ENCODE data around the gene MX2.

DNA sequence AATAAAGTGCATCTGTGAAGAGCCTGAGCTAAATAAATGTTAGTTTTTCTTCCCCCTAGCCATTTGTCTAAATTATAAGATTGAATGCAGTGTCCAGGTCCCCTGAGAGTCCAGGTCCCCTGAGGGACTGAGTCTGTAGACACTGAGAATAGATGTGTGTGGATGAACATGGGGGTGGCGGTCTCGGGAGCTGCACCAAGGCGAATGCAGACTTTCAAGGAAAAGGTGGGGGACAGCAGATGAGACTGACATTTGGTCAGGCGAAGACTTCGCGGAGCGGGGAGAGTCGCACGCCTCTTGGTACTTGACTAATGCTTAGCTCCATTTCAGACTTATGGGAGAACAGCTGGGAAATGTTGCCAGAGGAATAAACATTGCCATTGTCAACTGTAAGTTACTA, 17.7 kb upstream of the MX2 start:
- TF ChIP-seq POLR2A (IDR thresholded peaks at IDR 0.05; ENCODE audit: low read depth, low read length) (no peak), CHD1 (IDR thresholded peaks at IDR 0.05; ENCODE audit: low read depth, low read length) (no peak), POLR2AphosphoS5 (IDR thresholded peaks at IDR 0.05; ENCODE audit: low read length) (no peak), SRF (IDR thresholded peaks at IDR 0.05; ENCODE audit: low read depth in 2 of 2, low read length in 2 of 2) (no peak), SP1 (IDR thresholded peaks at IDR 0.05; ENCODE audit: low read depth, low read length) (no peak), RFX5 (IDR thresholded peaks at IDR 0.05; ENCODE audit: low read depth, low read length) (no peak), EZH2 (IDR thresholded peaks at IDR 0.05; ENCODE audit: borderline replicate concordance, control insufficient read depth, low read depth, low read length) (no peak)
- TF ChIP-seq, protein P1, sequence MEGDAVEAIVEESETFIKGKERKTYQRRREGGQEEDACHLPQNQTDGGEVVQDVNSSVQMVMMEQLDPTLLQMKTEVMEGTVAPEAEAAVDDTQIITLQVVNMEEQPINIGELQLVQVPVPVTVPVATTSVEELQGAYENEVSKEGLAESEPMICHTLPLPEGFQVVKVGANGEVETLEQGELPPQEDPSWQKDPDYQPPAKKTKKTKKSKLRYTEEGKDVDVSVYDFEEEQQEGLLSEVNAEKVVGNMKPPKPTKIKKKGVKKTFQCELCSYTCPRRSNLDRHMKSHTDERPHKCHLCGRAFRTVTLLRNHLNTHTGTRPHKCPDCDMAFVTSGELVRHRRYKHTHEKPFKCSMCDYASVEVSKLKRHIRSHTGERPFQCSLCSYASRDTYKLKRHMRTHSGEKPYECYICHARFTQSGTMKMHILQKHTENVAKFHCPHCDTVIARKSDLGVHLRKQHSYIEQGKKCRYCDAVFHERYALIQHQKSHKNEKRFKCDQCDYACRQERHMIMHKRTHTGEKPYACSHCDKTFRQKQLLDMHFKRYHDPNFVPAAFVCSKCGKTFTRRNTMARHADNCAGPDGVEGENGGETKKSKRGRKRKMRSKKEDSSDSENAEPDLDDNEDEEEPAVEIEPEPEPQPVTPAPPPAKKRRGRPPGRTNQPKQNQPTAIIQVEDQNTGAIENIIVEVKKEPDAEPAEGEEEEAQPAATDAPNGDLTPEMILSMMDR (IDR thresholded peaks at IDR 0.05 in 2 of 3, conservative IDR thresholded peaks at IDR 0.05 in 1 of 3; ENCODE audit: control insufficient read depth in 2 of 3, extremely low read depth in 1 of 3, insufficient read depth in 1 of 3, low read depth in 3 of 3, low read length in 3 of 3) = no peak

Data from GM12878 (cell line).